GM23338 (cell line): ENCODE data around the gene WAPL. TPM values are rescaled to one million over a fixed set of nuclear protein-coding genes. Genes with fewer than 3 reads are reported as not detected.

ENCODE experiments used
- ATAC-seq: fragments of 200-7000 bp; cut with Tn5 transposase; 3 replicates; pipeline ENCODE4 v1.9.1; 2020
- DNase-seq: peaks from one replicate; pipeline ENCODE4 v3.0.0-alpha.2; 2015; ENCODE audit warnings: low spot score
- H2AFZ ChIP-seq: fragments of 200-600 bp; sonication (generic); 2 replicates; pipeline ENCODE4 v1.8.0; 2016; ENCODE audit warnings: antibody characterized with exemption, mild to moderate bottlenecking, moderate library complexity
- H3F3A ChIP-seq: fragments of 200-600 bp; sonication (generic); replicated peaks from 2 replicates; pipeline ENCODE4 v1.8.0; 2017; ENCODE audit warnings: antibody characterized with exemption, mixed run types, low read depth
- H3K27ac ChIP-seq: fragments of 200-600 bp; sonication (generic); 2 replicates; pipeline ENCODE4 v1.6.1; 2016; ENCODE audit warnings: low read depth
- H3K27me3 ChIP-seq: fragments of 200-600 bp; sonication (generic); 2 replicates; pipeline ENCODE4 v1.8.0; 2016; ENCODE audit warnings: mild to moderate bottlenecking, mixed run types, moderate library complexity; ENCODE audit not compliant: insufficient read depth
- H3K36me3 ChIP-seq: fragments of 200-600 bp; sonication (generic); 2 replicates; pipeline ENCODE4 v1.8.0; 2016; ENCODE audit warnings: mild to moderate bottlenecking; ENCODE audit not compliant: insufficient read depth
- H3K4me1 ChIP-seq: fragments of 200-600 bp; sonication (generic); 2 replicates; pipeline ENCODE4 v1.8.0; 2016; ENCODE audit warnings: mild to moderate bottlenecking, moderate library complexity; ENCODE audit not compliant: insufficient read depth
- H3K4me2 ChIP-seq: fragments of 200-600 bp; sonication (generic); 2 replicates; pipeline ENCODE4 v1.7.1; 2017; ENCODE audit warnings: mixed run types
- H3K4me3 ChIP-seq: fragments of 200-600 bp; sonication (generic); 2 replicates; pipeline ENCODE4 v1.6.1; 2016; ENCODE audit warnings: mixed run types
- H3K79me2 ChIP-seq: fragments of 200-600 bp; sonication (generic); replicated peaks from 2 replicates; pipeline ENCODE4 v1.8.0; 2017; ENCODE audit warnings: mild to moderate bottlenecking; ENCODE audit not compliant: insufficient read depth
- H3K9me2 ChIP-seq: fragments of 200-600 bp; sonication (generic); 2 replicates; pipeline ENCODE4 v1.8.0; 2017; ENCODE audit not compliant: insufficient read depth
- H4K20me1 ChIP-seq: fragments of 200-600 bp; sonication (generic); replicated peaks from 2 replicates; pipeline ENCODE4 v1.8.0; 2017; ENCODE audit warnings: mild to moderate bottlenecking; ENCODE audit not compliant: insufficient read depth
- H3K27ac Mint-ChIP-seq: 2 replicates; pipeline ENCODE4 v1.8.0; 2020; ENCODE audit warnings: inconsistent platforms, mild to moderate bottlenecking, moderate library complexity, mixed read lengths
- H3K27me3 Mint-ChIP-seq: 3 replicates; pipeline ENCODE4 v1.8.0; 2022; ENCODE audit warnings: low read depth, mild to moderate bottlenecking, moderate library complexity, mixed read lengths, inconsistent platforms; ENCODE audit not compliant: insufficient read depth, poor library complexity
- H3K36me3 Mint-ChIP-seq: 3 replicates; pipeline ENCODE4 v1.8.0; 2021; ENCODE audit warnings: low read depth, mild to moderate bottlenecking, inconsistent platforms, moderate library complexity, mixed read lengths
- H3K4me1 Mint-ChIP-seq: 3 replicates; pipeline ENCODE4 v1.8.0; 2020; ENCODE audit warnings: mild to moderate bottlenecking, inconsistent platforms, mixed read lengths
- H3K4me3 Mint-ChIP-seq: 3 replicates; pipeline ENCODE4 v1.8.0; 2021; ENCODE audit warnings: moderate library complexity, mild to moderate bottlenecking, inconsistent platforms, mixed read lengths
- H3K9me3 Mint-ChIP-seq: 3 replicates; pipeline ENCODE4 v1.8.0; 2020; ENCODE audit warnings: moderate library complexity, mild to moderate bottlenecking, inconsistent platforms, mixed read lengths
- CTCF ChIP-seq, 2 experiments: fragments of 200-600 bp in 1 of 2; sonication (generic) in 1 of 2; conservative IDR thresholded peaks; 2 replicates each; pipeline versions ENCODE4 v1.5.1 to v1.6.1; 2016 to 2017; ENCODE audit warnings: antibody characterized with exemption in 2 of 2, low read depth in 2 of 2, mild to moderate bottlenecking in 2 of 2, moderate library complexity in 1 of 2
- ETS1 ChIP-seq: IDR thresholded peaks from 2 replicates; pipeline ENCODE4 v1.6.1; 2016; ENCODE audit warnings: antibody characterized with exemption
- EZH2phosphoT487 ChIP-seq: fragments of 200-600 bp; sonication (generic); IDR thresholded peaks from one replicate; pipeline ENCODE4 v1.8.1; 2018; ENCODE audit warnings: antibody characterized with exemption; ENCODE audit not compliant: unreplicated experiment
- JUNB ChIP-seq: IDR thresholded peaks from one replicate; pipeline ENCODE4 v1.6.1; 2016; ENCODE audit warnings: antibody characterized with exemption; ENCODE audit not compliant: unreplicated experiment
- NANOG ChIP-seq: IDR thresholded peaks from 2 replicates; pipeline ENCODE4 v1.6.1; 2016; ENCODE audit warnings: antibody characterized with exemption, borderline replicate concordance
- POLR2AphosphoS5 ChIP-seq: IDR thresholded peaks from 2 replicates; pipeline ENCODE4 v1.6.1; 2016; ENCODE audit warnings: antibody characterized with exemption, low read depth
- STAT1 ChIP-seq: IDR thresholded peaks from one replicate; pipeline ENCODE4 v1.6.1; 2016; ENCODE audit warnings: antibody characterized with exemption; ENCODE audit not compliant: unreplicated experiment
- ZNF114 ChIP-seq: fragments of 250-450 bp; sonication (Bioruptor Pico); IDR thresholded peaks from 2 replicates; pipeline ENCODE4 v1.5.0; 2020; ENCODE audit warnings: mild to moderate bottlenecking, moderate library complexity
- ZNF331 ChIP-seq: fragments of 250-450 bp; sonication (Bioruptor Pico); IDR thresholded peaks from 2 replicates; pipeline ENCODE4 v1.5.0; 2020; ENCODE audit warnings: low read depth, mild to moderate bottlenecking, moderate library complexity
- ZNF462 ChIP-seq: fragments of 250-450 bp; sonication (Bioruptor Pico); IDR thresholded peaks from 2 replicates; pipeline ENCODE4 v1.5.0; 2020; ENCODE audit warnings: mild to moderate bottlenecking, moderate library complexity
- polyA plus RNA-seq: library from polyadenylated mRNA; unstranded; fragments of >200 nt; fragmentation: Nextera tagmentation; extraction: Ambion mirVana; gene quantifications from 2 replicates; pipeline ENCODE4 v1.2.1, GENCODE V29; 2016
- total RNA-seq: library from RNA; depleted of rRNA; stranded (reverse); fragments of >200 nt; shearing (Covaris generic); gene quantifications from 2 replicates; pipeline ENCODE4 v1.2.3, GENCODE V29; 2014

WAPL gene
- total and polyA plus RNA-seq, 2 experiments from 2014 or later = 25.2 to 60.8 TPM

GRCh38 chr10:86506499-86506898 lies 15.1 kb downstream of the WAPL start (continued):
- TF ChIP-seq ZNF462 (CRISPR knock-in tag) (no peak), ETS1 (no peak), CTCF (conservative IDR thresholded peaks at IDR 0.05; ENCODE audit: low read depth in 2 of 2) (no peak), ZNF114 (CRISPR knock-in tag) (no peak), JUNB (no peak)

GRCh38 chr10:86506062-86506461 lies 15.5 kb downstream of the WAPL start:
- DNase-seq (no peak), ATAC-seq (no peak)
- peaks cover 51% of the 10 kb centered on the region for H4K20me1 ChIP-seq
- no peaks in the 10 kb centered on the region for H3K9me2 ChIP-seq
- Mint-ChIP-seq H3K27me3 (no peaks in the 10 kb centered on the region), H3K4me1 (peaks cover 7% of the 10 kb centered on the region), H3K36me3 (peaks cover 19% of the 10 kb centered on the region), H3K27ac (no peak overlapping the region; the same call in 1 of the 2 replicates), H3K9me3 (no peaks in the 10 kb centered on the region), H3K4me3 (no peak overlapping the region)
- H3K4me3 ChIP-seq = no peak overlapping the region
- no peaks in the 10 kb centered on the region for H3K36me3 ChIP-seq
- no peak for TF ChIP-seq CTCF (conservative IDR thresholded peaks at IDR 0.05; ENCODE audit: low read depth in 2 of 2)
- no peak for TF ChIP-seq EZH2phosphoT487
- no peak for TF ChIP-seq ZNF331 (CRISPR knock-in tag)
- no peak for TF ChIP-seq STAT1
- no peak for TF ChIP-seq POLR2AphosphoS5
- TF ChIP-seq JUNB = no peak
- TF ChIP-seq ETS1 = no peak
- no peak for TF ChIP-seq ZNF114 (CRISPR knock-in tag)
- no peak for TF ChIP-seq NANOG
- H3K4me2 ChIP-seq = no peak overlapping the region
- no peak overlapping the region for H3K27ac ChIP-seq
- H3K4me1 ChIP-seq = no peaks in the 10 kb centered on the region
- H3K27me3 ChIP-seq = no peaks in the 10 kb centered on the region
- H3K79me2 ChIP-seq = peaks cover 100% of the 10 kb centered on the region
- no peak overlapping the region for H2AFZ ChIP-seq
- no peaks in the 10 kb centered on the region for H3F3A ChIP-seq
